HG03342 (cell line): Measurements from ENCODE around the gene HERPUD1.
"Not testable (repeated sequence)": the region's sequence is repeated elsewhere in the genome, so short reads cannot be mapped to it uniquely, and the experiment has no call there.

Experiments
- ATAC-seq: cut with Tn5 transposase; IDR thresholded peaks from one replicate; pipeline ENCODE4 v1.9.1; 2021; ENCODE audit warnings: mild to moderate bottlenecking, moderate library complexity; ENCODE audit not compliant: unreplicated experiment

Gene HERPUD1

DNA sequence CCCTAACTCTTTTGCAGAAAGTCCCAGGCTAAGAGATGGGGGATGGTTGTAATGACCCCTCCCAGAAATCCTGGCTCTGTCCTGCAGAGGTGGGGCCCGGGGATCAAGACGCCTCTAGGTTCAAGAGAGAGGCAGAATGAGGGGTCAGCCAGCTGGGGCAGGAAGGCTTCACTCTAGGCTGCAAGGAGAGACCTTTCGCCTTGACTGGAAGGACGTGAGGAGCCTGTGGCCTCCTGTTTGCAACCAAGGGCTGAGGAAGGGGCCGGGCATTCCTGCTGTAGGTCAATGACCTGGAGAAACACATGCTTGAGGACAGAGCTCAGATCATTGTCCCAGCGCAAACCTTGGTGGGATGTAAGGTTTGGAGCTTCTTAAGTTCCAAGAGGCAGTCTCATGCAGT, 21.1 kb downstream of the HERPUD1 start:
- ATAC-seq, result no peak

GRCh38 chr16:56956076-56956475, 24.1 kb downstream of the HERPUD1 start:
- ATAC-seq, result no peak

- ATAC-seq, result no peak
These were observed 24.8 kb downstream of the HERPUD1 start for GRCh38 chr16:56956756-56957155.

- ATAC-seq, result no peak
These were observed 28.8 kb downstream of the HERPUD1 start for GRCh38 chr16:56960681-56961281.

DNA sequence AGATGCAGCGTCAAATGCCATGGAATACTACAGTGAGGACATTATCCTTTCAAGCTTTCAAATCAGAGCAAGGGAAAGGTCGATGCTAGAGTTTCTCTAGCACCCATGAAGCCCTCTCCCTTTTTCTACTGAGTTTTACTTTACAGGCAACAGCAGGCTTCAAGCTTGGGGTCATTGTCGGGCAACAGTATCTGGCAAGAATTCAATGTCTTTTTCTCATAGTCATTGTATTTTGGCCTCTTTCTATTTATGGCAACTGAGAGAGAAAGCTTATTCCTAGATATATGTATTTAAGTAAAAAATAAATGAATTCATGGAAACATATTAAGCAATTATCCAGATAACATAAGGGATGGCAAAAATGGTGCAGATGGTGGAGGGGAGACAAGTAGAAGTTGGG, 29.4 kb downstream of the HERPUD1 start:
- no peak for ATAC-seq

DNA sequence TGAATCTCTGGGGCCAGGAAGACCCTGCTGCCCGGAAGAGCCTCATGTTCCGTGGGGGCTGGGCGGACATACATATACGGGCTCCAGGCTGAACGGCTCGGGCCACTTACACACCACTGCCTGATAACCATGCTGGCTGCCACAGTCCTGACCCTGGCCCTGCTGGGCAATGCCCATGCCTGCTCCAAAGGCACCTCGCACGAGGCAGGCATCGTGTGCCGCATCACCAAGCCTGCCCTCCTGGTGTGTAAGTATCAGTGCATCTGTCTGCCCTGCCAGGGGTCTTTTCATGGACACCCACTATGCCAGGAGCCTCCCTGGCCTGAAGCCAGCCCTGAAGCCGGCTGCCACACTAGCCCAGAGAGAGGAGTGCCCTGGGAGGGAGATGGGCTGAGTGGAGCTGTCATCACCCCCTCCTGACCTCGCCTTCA, 29.9 kb downstream of the HERPUD1 start, which contains the start of gene CETP:
CETP (plus strand) TSS at position 100 of the 431 bp plus-strand sequence; CDS start at position 130, 30 bp downstream.
- no peak for ATAC-seq

- ATAC-seq, result peak; percentile 72
These were observed 32.6 kb downstream of the HERPUD1 start for GRCh38 chr16:56964243-56965148.

DNA sequence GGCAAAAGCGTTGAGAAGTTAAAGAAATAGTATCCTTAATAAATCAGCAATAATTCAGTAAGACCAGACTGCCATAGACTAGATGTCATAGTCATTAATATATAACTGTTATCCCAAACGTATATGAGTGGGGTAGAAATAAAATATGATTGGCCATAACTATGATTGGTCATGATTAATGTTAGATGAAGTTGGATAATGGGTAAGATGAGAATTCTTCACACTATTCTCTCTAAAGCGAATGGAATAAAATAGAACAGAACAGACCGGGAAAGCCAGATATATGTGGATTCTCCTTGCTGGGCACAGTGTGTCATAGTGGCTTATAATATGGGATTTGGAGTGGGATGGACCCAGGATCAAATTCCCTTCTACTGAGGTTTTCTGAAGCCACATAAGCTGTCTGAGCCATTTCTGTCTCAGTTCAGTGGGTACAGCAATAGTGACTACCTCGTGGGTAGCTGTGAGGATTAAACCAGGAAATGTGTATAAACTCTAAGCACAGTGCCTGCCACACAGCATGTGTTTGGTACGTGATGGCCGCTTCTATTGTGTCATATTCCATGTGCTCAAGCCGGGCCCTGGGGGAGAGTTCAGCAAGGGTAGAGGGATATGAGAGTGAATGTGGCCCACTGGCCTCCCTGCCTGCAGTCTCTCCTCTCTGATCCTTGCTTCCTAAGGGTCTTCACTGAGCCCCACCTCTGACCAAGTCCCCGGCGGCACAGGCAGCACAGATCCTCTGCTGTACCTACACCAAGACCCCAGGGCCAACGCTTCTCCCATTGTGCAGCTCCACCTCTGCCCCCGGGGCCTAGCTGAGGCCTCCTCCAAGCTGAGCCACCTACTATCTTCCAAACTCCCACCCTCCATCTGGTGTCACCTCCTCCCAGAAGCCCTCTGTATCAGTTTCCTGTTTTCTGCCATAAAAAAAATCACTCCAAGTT, 33.5 kb downstream of the HERPUD1 start:
- ATAC-seq, result no peak

DNA sequence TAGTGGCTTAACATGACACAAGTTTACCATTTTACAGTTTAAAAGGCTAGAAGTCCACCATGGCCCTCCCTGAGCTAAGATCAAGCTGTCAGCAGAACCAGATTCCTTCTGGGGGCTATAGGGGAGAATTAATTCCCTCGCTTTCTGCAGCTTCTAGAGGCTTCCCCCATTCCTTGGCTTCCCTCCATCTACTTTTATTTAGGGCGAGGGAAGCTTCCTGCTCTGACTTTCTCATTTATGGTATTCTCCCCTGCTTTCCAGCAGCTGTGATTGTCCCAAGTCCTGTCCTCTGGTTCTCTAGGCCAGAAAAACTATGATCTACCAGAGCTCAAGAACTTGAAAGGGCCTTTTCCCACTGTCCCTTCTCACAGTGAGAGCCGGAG, 34.1 kb downstream of the HERPUD1 start:
- ATAC-seq, result no peak

- no peak for ATAC-seq
These were observed 35.8 kb downstream of the HERPUD1 start for GRCh38 chr16:56967733-56968132.

- no peak for ATAC-seq
These were observed 37.8 kb downstream of the HERPUD1 start for GRCh38 chr16:56969769-56970168.

DNA sequence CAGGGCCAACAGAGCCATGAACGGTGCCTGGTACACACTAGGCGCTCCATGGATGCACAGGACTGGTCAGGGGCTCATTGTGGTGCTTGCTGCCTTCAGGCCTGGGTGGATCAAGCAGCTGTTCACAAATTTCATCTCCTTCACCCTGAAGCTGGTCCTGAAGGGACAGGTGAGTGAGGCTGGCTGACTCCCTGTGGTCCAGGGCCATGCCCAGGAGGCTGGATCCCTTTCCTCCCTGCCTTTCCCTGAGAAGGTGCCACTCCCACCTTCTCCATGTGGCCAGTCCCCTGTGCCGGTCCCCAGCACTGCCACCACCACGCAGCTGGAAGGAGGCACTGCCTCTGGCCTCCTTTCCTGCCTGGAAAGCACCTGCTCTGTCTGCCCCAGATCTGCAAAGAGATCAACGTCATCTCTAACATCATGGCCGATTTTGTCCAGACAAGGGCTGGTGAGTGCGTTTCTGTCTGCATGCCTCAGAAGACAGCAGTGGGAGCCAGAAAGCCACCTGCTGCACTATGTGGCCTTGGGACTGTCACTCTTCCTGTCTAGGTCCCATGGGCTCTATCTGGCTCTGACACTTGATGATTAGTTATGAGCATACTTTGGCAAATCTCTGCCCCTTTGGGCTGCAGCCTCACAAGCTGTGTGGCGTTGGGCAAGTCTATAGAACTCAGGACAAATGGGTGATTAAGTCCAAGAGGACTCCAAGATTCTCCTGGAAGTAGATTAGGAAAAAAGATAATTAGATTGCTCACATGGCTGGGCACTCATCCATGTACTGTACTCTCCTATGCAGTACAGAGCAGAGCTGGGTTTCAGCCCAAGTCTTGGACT, 39.2 kb downstream of the HERPUD1 start:
- ATAC-seq, result peak; percentile 86

- ATAC-seq, result no peak
These were observed 39.8 kb downstream of the HERPUD1 start for GRCh38 chr16:56971768-56972043.

DNA sequence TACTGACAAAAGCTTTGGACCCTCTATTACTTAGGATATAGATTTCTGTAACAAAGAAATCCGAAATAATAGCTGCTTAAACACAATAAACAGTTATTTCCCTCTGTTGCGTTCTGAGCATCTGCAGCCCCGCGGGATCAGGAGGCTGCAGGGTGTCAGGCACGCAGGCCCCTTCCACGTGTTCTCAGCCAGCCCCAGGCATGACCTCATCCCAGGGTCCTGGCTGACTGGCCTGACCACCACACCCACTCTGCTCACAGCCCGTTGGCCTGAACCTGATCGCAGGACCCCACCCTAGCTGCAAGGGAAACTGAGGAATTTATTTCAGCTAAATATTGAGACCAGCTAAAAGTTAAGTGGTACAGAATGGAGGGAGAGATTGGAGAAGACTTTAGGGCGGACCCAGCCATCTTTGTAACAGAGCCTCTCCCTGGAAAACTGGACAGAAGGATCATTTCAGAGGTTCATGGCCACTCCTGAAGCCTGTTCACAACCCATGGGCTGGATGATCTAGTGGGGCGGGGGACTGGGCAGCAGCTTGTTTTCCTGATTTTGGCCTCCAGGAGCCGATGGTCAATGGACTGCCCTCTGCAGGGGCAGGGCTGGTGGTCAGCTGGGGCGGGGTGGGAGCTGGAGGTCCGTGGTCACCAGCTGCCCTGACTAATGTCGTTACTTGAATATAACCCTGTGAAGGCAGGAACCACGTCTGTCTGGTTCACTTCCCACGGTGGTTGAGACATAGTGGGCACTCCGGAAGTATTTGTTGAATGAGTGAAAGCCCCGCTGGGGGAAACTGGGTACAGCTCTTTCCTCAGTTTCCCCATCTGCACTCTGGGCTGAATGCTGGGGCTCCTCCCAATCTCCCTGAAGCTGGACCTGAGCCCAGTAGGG, 40.7 kb downstream of the HERPUD1 start:
- ATAC-seq, result no peak

DNA sequence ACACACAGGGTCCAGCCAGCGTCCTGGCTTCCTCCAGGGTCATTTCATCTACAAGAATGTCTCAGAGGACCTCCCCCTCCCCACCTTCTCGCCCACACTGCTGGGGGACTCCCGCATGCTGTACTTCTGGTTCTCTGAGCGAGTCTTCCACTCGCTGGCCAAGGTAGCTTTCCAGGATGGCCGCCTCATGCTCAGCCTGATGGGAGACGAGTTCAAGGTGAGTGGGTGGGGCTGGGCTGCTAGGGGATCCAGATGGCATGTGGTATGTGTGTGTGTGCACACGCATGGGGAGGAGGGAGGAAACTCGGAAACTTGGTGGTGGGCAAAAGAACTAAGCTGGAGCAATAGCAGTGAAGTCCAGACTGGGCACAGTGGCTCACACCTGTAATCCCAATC, 41.4 kb downstream of the HERPUD1 start:
- ATAC-seq, result no peak

GRCh38 chr16:56973899-56974298, 42.0 kb downstream of the HERPUD1 start:
- not testable (repeated sequence) for ATAC-seq

DNA sequence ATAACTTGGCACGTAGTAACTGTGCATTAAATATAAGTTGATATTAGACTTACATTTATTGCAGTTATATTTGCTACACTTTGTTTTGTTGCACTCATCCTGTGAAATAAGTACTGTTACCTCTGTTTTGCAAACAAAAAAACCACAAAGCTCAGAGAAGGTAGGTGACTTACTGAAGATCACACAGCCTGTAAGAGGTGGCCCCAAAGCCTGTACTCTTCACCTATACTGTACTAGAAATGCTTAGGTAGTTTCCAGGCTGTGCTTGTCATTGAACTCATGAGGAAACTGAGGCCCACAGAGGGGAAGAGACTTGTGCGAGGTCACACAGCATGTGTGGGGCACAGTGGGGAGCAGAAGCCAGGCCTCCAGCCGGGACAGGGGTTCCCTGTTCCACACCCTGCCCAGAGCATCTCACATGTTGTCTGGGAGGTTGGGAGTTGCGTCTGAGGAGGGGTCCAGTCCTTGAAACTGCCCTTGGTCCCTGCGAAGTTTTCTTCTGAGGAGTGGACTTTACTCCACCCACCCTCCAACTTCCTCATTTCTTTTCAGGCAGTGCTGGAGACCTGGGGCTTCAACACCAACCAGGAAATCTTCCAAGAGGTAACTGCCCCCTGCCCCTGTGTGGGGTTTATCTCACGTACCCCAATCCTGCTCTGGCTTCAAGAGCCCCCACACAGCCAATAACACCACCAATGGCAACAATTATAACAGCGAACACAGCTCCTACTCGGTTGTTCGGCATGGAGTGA, 42.8 kb downstream of the HERPUD1 start:
- no peak for ATAC-seq

- no peak for ATAC-seq
These were observed 43.8 kb downstream of the HERPUD1 start for GRCh38 chr16:56975714-56976113.

DNA sequence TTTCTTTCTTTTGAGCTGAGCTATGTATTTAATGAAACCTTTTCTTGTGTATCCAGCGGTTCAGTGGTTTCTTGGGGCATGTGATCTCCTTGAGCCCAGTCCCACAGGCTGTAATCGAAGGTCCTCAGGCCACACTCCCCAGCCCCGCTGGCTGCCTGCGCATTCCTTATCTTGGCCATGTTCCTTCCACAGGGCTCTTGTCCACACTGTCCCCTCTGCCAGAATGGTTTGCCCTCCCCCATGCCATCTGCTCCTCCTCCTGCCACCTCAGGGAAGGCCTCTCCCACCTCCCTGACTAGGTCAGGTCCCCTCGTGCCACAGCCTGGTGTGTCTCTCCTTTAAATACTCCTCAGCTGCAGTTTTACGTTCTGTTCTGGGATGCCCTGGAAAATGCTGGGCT, 45.3 kb downstream of the HERPUD1 start:
- no peak for ATAC-seq
